ENCODE results near the gene MAP3K19.
A peak's percentile ranks its signal among the peaks of the same experiment; 100 is the strongest.
"Not testable (repeated sequence)": the region's sequence is repeated elsewhere in the genome, so short reads cannot be mapped to it uniquely, and the experiment has no call there.

Gene MAP3K19, protein sequence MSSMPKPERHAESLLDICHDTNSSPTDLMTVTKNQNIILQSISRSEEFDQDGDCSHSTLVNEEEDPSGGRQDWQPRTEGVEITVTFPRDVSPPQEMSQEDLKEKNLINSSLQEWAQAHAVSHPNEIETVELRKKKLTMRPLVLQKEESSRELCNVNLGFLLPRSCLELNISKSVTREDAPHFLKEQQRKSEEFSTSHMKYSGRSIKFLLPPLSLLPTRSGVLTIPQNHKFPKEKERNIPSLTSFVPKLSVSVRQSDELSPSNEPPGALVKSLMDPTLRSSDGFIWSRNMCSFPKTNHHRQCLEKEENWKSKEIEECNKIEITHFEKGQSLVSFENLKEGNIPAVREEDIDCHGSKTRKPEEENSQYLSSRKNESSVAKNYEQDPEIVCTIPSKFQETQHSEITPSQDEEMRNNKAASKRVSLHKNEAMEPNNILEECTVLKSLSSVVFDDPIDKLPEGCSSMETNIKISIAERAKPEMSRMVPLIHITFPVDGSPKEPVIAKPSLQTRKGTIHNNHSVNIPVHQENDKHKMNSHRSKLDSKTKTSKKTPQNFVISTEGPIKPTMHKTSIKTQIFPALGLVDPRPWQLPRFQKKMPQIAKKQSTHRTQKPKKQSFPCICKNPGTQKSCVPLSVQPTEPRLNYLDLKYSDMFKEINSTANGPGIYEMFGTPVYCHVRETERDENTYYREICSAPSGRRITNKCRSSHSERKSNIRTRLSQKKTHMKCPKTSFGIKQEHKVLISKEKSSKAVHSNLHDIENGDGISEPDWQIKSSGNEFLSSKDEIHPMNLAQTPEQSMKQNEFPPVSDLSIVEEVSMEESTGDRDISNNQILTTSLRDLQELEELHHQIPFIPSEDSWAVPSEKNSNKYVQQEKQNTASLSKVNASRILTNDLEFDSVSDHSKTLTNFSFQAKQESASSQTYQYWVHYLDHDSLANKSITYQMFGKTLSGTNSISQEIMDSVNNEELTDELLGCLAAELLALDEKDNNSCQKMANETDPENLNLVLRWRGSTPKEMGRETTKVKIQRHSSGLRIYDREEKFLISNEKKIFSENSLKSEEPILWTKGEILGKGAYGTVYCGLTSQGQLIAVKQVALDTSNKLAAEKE (N-terminal part only)

DNA sequence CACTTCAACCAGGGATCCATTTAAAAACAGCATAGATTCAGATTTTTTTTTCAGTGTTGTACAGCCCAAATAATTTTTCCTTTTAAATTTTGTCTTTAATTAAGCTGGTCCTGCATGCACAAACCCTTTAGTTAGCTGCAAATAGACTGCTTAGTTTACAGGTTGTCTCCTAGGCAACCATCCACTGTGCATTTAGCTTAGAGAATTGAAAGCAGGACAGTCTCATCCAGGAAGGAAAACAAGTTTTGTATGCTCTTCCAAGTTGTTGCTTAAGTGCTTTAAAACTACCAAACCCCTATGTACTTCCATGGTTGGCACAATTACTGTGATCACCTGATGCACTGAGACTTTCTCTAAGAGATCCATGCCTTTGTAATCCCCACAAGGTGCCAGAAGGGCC, at the start of gene MAP3K19:
MAP3K19 (minus strand) TSS at position 148 of the 400 bp plus-strand sequence. CDS start 22,800 bp downstream, outside the sequence.
- DNase-seq: no peak

DNA sequence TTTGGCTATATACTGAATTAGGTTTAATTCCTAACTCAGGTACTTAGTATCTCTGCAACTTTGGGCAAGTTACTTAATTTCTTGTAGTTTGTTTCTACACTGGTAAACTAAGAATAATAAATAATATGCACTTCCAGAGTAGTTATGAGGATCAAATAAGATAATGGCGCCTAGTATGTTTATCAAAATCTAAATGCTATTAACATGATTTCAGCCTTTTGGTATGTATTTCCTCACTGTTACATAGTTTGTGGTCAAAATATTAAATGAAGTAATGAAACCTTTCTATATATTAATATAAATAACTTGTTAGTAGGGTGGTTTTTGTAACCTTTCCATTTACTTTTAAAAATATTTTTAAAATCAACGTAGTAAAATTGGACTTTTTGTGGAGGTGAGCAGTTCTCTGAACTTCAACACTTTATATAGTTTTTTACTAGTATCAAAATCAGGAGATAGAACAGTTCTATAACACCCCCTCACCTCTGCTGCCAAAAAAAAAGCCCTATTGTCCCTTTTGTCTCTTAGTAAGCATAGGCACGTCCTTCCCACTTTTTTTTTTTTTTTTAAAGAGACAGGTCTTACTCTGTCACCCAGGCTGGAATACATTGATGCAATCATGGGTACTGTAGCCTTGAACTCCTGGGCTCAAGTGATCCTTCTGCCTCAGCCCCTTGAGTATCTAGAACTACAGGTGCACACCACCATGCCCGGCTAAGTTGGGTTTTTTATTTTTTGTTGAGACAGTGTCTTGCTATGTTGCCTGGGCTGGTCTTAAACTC, 49.6 kb upstream of the MAP3K19 start:
- DNase-seq: no peak

DNA sequence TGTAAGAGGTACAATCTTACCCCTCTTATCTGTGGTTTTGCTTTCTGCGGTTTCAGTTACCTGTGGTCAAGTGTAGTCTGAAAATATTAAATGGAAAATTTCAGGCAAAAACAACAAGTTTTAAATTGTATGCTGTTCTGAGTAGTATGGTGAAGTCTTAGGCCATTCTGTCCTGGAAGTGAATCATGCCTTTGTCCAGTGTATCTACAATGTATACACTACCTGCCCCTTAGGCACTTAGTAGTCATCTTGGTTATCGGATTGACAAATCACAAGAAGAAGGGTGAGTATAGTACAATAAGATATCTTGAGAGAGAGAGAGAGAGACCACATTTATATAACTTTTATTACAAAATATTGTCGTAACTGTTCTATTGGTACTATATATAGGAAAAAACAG, 48.3 kb upstream of the MAP3K19 start:
- no peak for DNase-seq

DNA sequence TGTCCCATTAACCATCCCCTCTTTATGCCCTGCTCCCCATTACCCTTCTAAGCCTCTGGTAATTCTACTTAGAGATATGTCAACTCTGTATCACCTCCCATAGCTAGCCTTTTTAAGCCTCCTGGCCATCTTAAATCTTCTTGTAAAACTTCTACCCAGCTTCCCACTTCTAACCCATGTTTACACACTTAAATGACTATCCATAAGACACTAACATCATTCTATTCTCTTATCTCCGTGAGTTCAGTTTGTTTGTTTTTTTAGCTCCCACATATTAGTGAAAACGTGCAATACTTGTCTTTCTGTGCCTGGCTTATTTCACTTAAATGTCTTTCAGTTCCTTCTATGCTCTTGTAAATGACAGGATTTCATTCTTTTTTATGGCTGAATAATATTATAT, 47.3 kb upstream of the MAP3K19 start:
- DNase-seq: no peak

DNA sequence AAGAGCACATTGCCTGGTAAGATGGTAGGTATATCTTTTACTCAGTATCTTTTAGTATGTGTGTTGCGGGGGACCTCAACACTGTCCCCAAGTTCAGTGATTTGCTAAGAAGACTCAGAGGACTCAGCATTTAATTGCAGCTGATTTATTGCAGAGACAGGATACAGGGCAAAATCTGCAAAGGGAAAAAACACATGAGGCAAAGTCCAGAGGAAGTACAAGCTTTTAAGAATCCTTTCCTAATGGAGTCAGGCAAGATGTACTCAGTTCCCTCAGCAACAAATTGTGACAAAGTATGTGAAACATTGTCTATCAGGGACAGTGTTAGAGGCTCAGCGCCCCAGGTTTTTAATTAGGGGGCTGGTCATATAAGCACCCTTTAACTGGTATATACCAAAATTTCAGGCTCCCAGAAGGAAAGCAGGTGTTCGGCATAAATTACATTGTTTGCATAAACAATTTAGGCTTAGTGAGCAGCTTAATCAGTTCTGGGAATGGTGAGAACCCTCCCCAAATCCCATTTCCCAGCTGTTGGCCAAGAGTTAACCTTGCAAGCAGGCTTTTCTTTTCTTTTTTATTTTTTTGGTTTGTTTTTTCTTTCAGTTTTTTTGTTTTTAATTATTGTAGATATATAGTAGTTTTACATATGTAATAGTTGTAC, 46.6 kb upstream of the MAP3K19 start:
- DNase-seq: no peak

DNA sequence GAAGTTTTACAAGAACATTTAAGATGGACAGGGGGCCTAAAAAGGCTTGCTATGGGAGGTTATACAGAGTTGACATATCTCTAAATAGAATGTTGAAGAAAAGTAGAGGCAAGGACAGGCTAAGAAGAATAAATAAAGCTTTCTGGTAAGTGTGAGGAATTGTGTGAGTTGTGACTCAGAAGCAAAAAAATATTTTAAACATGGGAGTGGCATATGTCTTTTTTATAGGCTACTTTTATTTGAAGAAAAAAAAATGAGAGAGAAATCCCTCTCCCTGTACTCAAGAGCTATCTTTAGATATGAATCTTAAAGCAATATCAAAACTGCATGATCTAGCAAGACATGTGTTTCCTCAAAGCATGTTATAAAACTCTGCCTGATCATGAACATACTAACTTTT, 45.9 kb upstream of the MAP3K19 start:
- no peak for DNase-seq

DNA sequence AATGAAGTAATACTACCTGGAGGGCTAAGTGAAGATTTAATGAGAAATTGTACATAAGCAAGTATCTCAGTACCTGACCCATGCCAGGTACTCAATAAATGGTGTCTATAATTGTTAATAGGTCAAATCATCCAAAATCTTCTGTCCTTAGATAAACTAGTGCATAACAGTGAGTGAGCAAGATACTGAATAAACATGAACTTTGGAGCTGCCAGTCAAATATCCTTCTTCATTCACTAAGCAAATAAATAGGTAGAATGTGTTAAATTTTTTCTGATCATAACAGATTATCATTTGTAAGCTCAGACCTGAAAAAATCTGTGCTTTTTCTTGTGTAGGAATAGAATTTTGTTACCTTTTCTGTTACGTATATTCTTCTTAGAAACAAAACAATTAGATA, 44.4 kb upstream of the MAP3K19 start:
- no peak for DNase-seq

DNA sequence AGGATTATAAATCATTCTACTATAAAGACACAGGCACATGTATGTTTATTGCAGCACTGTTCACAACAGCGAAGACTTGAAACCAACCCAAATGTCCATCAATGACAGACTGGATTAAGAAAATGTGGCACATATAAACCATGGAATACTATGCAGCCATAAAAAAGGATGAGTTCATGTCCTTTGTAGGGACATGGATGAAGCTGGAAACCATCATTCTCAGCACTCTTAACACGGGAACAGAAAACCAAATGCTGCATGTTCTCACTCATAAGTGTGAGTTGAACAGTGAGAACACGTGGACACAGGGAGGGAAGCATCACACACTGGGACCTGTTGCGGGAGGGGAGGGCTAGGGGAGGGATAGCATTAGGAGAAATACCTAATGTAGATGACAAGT, 42.4 kb upstream of the MAP3K19 start:
- not testable (repeated sequence) for DNase-seq

DNA sequence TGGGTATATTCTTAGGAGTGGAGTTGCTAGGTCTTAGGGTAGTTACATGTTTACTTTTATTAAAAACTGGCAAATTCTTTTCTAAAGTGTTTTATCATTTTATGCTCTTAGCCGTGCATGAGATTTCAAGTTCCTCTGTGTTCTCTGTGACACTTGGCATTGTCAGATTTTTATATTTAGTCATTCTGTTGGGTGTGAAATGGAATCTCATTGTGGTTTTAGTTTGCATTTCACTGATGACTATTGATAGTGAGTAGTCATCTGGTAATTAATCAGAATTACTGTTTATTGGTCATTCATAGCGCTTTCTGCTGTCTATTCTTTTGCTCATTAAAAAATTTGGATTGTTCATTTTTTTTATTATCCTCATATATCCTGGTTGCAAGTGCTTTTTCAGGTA, 39.0 kb upstream of the MAP3K19 start:
- DNase-seq: no peak

DNA sequence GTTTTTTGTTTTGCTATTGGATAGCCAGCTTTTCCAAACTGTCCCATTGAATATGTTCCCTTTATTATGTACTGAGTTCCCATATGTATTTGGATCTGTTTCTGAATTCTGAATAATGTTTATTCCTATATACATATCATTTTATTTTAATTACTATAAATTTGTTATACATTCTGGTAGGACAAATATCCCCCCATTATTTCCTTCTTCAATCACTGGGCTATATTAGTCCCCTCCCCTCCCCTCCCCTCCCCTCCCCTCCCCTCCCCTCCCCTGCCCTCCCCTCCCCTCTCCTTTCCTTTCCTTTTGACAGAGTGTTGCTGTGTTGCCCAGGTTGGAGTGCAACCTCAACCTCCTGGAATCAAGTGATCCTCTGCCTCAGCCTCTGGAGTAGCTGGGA, 31.2 kb upstream of the MAP3K19 start:
- DNase-seq: no peak

DNA sequence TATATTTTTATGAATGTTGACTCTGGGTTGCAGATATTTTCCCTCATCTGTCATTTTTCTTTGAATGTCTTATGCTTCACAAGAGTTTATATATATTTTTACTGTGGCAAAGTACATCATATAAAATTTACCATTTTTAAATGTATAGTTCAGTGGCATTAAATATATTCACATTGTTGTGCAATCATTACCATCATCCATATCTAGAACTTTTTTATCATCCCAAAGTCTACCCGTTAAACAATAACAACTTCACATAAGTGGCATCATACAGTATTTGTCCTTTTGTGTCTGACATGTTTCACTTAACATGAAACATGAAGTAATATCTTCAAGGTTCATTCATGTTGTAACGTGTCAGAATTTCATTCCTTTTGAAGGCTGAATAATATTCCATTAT, 29.3 kb upstream of the MAP3K19 start:
- no peak for DNase-seq

DNA sequence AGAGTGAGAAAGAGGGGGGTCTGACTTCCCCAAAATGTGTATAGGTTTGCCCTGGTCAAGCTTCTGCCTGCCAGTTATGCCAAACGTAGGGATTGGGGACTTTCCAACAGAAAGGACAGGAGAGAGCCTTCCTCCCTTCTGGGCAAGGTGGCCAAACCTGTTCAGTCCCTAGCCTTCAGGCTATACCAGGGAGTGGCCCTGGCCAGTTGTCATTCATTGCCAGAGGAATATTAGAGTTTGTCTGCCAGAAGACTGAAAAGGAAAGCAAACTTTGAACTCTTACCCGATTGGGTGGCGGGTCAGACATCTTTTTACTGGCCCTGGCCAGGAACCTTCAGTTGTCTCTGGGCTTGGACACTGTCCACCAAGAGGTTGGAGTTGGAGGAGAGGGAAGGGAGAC, 27.0 kb upstream of the MAP3K19 start:
- no peak for DNase-seq

DNA sequence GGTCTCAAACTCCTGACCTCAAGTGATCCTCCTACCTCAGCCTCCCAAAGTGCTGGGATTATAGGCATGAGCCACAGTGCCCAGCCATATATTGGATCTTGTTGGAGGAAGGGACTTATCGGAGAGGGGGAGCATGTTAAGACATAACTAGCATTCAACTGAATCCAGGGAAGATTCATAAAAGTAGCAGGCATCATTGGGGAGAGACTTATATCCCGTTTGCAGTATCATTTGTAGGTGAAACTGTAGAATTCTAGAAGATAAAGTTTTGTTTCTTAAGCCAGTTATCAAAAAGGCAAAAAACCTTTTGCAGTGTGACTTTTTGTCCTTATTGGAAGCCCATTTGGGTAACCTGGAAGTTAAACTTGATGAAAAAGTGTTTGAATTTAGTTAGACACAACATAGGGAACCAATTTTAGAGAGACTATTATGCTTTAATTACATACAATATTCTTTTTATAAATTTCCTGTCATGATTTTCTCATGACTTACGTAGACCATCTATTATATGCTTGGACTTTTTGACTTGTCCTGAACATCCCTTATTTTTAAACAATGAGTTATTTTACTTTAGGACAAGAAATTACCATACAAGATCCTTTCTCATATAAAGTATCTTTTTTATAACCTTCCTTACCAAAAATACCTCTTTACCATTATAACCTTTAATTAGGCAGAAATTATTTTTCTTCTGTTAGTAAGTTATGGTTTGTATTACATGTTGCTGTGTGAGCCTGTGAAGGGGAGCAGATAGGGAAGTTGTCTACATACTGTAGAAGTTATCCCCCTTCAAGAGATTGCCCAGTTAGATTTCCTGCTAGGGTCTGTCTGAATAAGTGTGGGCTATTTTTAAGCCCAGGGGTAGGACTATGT, 25.1 kb upstream of the MAP3K19 start:
- DNase-seq: no peak

DNA sequence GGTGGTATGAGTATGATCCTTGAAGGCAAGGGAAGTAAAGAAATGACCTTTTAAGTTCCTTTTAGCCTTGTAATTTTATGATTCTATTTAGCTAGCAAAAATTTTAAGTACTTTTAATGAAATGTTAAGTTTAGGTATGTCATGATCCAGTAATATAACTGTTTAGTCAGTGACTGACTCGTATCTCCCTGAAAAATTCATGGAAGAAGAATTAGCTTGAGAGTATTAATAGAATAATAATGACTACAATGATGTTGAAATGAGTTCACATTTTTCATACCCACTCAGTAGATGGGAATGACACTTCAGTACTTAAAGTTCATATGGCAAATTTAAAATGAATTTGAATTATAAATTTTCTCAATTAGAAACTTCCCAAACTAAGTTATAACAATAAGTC, 19.5 kb upstream of the MAP3K19 start:
- no peak for DNase-seq

DNA sequence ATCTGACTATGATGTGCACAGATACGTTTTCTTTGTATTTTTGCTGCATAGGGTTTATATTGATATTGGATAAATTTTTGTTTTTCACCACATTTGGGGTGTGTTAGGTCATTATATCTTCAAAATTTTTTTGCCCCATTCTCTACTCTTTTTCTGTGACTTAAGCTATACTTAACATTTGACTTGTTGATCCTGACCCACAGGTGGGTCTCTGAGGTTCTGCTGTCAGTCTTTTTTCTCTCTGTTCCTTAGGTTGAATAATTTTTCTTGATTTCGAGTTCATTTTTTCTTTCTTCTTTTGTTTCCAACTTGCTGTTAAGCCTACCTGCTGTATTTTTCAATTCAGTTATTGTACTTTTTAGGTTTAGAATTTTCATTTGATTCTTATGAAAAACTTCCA, 16.9 kb upstream of the MAP3K19 start:
- no peak for DNase-seq

DNA sequence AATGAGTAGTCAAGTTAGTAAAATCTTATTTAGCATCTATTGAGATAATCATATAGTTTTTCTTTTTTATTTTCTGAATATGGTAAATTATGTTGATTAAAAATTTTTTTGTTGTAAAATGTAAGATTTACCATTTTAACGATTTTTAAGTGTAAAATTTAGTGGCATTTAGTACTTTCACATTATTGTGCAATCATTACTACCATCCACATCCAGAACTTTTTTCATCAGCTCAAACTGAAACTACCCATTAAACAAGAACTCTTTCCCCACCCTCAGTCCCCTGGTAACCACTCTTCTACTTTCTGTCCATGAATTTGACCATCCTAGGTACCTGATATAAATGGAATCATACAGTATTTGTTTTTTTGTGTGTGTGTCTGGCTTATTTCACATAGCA, 16.0 kb upstream of the MAP3K19 start:
- DNase-seq: no peak

DNA sequence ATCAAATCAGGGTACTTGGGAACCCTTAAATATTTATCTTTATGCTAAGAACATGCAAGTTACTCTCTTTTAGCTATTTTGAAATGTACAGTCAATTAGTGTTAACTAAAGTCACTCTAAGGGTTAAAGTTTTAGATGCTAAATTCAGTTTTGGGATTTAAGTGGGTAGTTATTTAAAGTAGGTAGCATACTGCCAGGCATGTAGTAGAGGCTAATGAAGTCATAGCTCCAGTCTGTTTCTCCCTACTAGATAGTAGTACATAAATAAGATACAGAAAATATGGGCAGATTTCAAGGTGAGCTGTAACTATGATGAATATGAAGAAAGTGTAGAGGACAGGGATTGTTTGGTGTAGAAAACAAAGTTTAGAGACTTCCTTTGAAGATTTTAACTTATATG, 12.3 kb upstream of the MAP3K19 start:
- no peak for DNase-seq

DNA sequence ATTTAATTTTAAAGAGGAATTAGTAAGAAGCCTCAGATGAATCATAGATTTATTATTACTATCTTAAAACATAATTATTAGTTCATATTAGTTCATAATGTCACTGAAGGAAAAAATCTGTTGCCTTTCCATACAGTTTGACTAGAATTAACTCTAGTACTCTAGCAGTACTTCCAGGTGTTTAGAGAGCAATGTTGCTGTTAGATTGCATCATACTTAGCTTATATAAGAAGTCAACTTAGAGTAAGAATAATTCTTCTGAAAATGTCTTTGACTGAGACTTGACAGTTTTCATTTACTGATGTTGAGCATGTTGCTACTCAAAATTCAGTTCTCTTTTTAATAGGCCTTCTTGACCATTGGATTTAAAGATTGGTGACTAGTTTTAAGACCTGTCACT, 9.5 kb upstream of the MAP3K19 start:
- DNase-seq: no peak

DNA sequence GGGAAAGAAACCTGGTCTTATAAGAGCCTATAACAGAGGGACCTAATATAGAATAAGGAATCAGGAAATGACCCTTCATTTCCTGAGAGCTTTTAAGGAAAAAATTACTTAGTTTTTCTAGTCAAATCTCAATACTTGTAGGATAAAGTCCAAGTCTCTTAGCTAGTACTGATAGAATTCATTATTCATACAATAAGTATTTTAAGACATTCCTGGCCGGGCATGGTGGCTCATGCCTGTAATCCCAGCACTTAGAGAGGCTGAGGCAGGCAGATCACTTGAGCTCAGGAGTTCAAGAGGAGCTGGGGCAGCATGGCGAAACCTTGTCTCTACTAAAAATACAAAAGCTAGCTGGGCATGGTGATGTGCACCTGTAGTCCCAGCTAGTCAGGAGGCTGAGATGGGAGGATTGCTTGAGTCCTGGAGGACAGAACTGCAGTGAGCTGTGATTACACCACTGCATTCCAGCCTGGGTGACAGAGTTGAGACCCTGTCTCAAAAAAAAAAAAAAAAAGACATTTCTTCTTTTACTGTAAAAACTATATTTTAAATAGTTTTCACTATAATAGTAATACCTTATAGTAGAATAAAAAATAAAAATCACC, 8.0 kb upstream of the MAP3K19 start:
- DNase-seq: no peak

DNA sequence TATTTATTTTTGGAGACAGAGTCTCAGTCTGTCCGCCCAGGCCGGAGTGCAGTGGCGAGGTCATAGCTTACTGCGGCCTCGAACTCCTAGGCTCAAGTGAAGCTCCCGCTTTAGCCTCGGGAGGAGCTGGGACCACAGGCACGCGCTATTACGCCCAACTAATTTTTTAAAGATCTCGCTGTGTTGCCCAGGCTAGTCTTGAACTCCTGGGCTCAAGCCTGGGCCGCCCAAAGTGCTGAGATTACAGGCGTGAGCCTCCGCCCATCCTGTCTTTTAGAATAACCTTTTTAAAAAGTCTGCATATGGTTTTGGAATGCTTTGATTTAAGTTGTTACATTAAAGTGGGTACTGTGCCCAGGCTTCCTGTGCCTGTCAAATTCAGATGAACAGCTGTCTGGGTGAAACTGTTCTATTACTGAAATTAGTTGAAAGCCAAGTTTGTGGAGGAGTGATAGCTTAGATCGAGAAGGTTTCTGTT, 5.8 kb upstream of the MAP3K19 start:
- DNase-seq: peak; percentile 18

Data from stimulated activated naive CD4-positive, alpha-beta T cell treated with Interleukin-2 at 50 U/mL for 16 hours (primary cell).